Nephron (organoid): ENCODE measurements around the gene KRT71.
"Not testable (repeated sequence)": the region's sequence is repeated elsewhere in the genome, so short reads cannot be mapped to it uniquely, and the experiment has no call there.

Source experiments
- H3K27ac Mint-ChIP-seq, 3 experiments: 2 replicates each; pipeline ENCODE4 v1.8.0; 2020; ENCODE audit warnings: mixed read lengths in 3 of 3, mild to moderate bottlenecking in 2 of 3, moderate library complexity in 1 of 3
- H3K27me3 Mint-ChIP-seq: 2 replicates; pipeline ENCODE4 v1.8.0; 2021; ENCODE audit warnings: low read depth, mild to moderate bottlenecking, moderate library complexity, mixed read lengths
- H3K36me3 Mint-ChIP-seq: 2 replicates; pipeline ENCODE4 v1.8.0; 2020; ENCODE audit warnings: low read depth, mixed read lengths
- H3K4me1 Mint-ChIP-seq: 2 replicates; pipeline ENCODE4 v1.8.0; 2020; ENCODE audit warnings: mixed read lengths
- H3K4me3 Mint-ChIP-seq, 3 experiments: 2 replicates each; pipeline ENCODE4 v1.8.0; 2020; ENCODE audit warnings: mild to moderate bottlenecking in 3 of 3, mixed read lengths in 3 of 3, moderate library complexity in 2 of 3
- H3K9me3 Mint-ChIP-seq: 2 replicates; pipeline ENCODE4 v1.8.0; 2020; ENCODE audit warnings: mixed read lengths
- TF ChIP-seq, protein P1 (sequence below), 3 experiments: fragments of 200-600 bp; sonication (generic); IDR thresholded peaks; one replicate each; pipeline ENCODE4 v1.5.0; 2021; ENCODE audit warnings: antibody characterized with exemption in 3 of 3; ENCODE audit not compliant: unreplicated experiment in 3 of 3

The KRT71 gene

DNA sequence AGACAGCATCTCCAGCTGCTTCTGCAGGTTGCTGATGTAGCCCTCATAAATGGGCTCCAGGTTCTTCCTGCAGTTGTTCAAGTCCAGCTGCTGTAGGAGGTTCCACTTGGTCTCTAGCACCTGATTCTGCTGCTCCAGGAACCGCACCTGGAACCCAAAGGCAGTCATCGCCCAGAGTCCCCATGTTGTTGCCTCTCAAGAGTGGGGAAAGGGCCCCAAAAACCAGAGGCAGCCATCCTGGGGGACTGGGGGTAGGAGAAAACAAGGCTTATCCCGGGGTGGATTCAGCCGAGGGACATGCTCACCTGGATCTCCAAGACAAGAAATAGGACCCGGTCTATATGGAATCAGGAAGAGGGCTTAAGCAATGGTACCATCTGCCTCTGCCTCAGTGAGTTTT, 46.0 kb upstream of the KRT71 start:
- no peak overlapping the region for H3K4me3 Mint-ChIP-seq
- H3K27me3 Mint-ChIP-seq = peaks cover 41% of the 10 kb centered on the region
- no peaks in the 10 kb centered on the region for H3K9me3 Mint-ChIP-seq
- no peaks in the 10 kb centered on the region for H3K36me3 Mint-ChIP-seq
- no peak overlapping the region for H3K27ac Mint-ChIP-seq
- no peaks in the 10 kb centered on the region for H3K4me1 Mint-ChIP-seq
- TF ChIP-seq, protein P1, sequence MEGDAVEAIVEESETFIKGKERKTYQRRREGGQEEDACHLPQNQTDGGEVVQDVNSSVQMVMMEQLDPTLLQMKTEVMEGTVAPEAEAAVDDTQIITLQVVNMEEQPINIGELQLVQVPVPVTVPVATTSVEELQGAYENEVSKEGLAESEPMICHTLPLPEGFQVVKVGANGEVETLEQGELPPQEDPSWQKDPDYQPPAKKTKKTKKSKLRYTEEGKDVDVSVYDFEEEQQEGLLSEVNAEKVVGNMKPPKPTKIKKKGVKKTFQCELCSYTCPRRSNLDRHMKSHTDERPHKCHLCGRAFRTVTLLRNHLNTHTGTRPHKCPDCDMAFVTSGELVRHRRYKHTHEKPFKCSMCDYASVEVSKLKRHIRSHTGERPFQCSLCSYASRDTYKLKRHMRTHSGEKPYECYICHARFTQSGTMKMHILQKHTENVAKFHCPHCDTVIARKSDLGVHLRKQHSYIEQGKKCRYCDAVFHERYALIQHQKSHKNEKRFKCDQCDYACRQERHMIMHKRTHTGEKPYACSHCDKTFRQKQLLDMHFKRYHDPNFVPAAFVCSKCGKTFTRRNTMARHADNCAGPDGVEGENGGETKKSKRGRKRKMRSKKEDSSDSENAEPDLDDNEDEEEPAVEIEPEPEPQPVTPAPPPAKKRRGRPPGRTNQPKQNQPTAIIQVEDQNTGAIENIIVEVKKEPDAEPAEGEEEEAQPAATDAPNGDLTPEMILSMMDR (IDR thresholded peaks at IDR 0.05; ENCODE audit: unreplicated experiment in 3 of 3) = no peak

GRCh38 chr12:52594237-52594636, 41.3 kb upstream of the KRT71 start:
- not testable (repeated sequence) for H3K27ac Mint-ChIP-seq, H3K4me1 Mint-ChIP-seq, H3K4me3 Mint-ChIP-seq, H3K9me3 Mint-ChIP-seq, H3K36me3 Mint-ChIP-seq
- H3K27me3 Mint-ChIP-seq = peaks cover 41% of the 10 kb centered on the region

DNA sequence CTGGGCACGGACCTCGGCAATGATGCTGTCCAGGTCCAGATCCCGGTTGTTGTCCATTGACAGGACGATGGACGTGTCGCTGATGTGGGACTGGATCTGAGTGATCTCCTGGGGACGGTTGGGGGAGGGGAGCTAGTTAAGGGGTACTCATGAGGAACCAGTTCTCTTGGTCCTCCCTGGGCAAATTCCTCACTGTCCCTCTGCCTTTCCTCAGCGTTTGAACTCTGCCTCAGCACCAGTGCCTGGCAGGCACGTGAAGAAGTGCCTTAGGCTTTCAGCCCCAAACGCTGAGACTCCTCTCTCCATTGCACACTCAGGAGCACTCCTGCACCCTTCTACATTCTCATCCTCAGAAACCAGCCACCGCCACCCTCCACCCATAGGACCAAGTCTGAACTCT, 38.6 kb upstream of the KRT71 start:
- Mint-ChIP-seq H3K36me3 (no peaks in the 10 kb centered on the region), H3K4me3 (no peak overlapping the region), H3K27ac (no peak overlapping the region), H3K4me1 (no peaks in the 10 kb centered on the region), H3K9me3 (no peaks in the 10 kb centered on the region), H3K27me3 (peaks cover 38% of the 10 kb centered on the region)
- TF ChIP-seq, protein P1 (IDR thresholded peaks at IDR 0.05; ENCODE audit: unreplicated experiment in 3 of 3) = no peak

GRCh38 chr12:52590021-52590420, 37.1 kb upstream of the KRT71 start:
- Mint-ChIP-seq H3K27me3 (peaks cover 31% of the 10 kb centered on the region), H3K9me3 (no peaks in the 10 kb centered on the region), H3K4me3 (no peak overlapping the region), H3K4me1 (no peaks in the 10 kb centered on the region), H3K36me3 (no peaks in the 10 kb centered on the region), H3K27ac (no peak overlapping the region)
- TF ChIP-seq, protein P1 (IDR thresholded peaks at IDR 0.05; ENCODE audit: unreplicated experiment in 3 of 3) = no peak

- Mint-ChIP-seq H3K4me3 (no peak overlapping the region), H3K27ac (no peak overlapping the region), H3K4me1 (no peaks in the 10 kb centered on the region), H3K27me3 (peaks cover 27% of the 10 kb centered on the region), H3K9me3 (no peaks in the 10 kb centered on the region), H3K36me3 (no peaks in the 10 kb centered on the region)
- TF ChIP-seq, protein P1 (IDR thresholded peaks at IDR 0.05; ENCODE audit: unreplicated experiment in 3 of 3) = no peak
Observed at GRCh38 chr12:52587563-52587962, 34.6 kb upstream of the KRT71 start.

GRCh38 chr12:52585946-52586345, 33.0 kb upstream of the KRT71 start:
- TF ChIP-seq, protein P1 (IDR thresholded peaks at IDR 0.05; ENCODE audit: unreplicated experiment in 3 of 3) = no peak
- H3K9me3 Mint-ChIP-seq = no peaks in the 10 kb centered on the region
- peaks cover 19% of the 10 kb centered on the region for H3K27me3 Mint-ChIP-seq
- no peak overlapping the region for H3K4me3 Mint-ChIP-seq
- no peaks in the 10 kb centered on the region for H3K4me1 Mint-ChIP-seq
- no peak overlapping the region for H3K27ac Mint-ChIP-seq
- H3K36me3 Mint-ChIP-seq = no peaks in the 10 kb centered on the region
